WTC11 (cell line): ENCODE measurements around the gene KIN. TPM values are rescaled to one million over a fixed set of nuclear protein-coding genes. Genes with fewer than 3 reads are reported as not detected.

Experiments
- ATAC-seq: fragments of 200-7000 bp; cut with Tn5 transposase; 2 replicates; pipeline ENCODE4 v1.10.0; 2021; ENCODE audit warnings: mild to moderate bottlenecking, moderate library complexity
- CTCF ChIA-PET: fragments of 300-600 bp; sonication (Branson Sonifier 250); formaldehyde crosslinking; loops from one replicate; lab custom pipeline; 2021; ENCODE audit warnings: antibody characterized with exemption; lab: Charles Lee
- POLR2A ChIA-PET: fragments of 350-600 bp; sonication (Branson Sonifier 250); formaldehyde crosslinking; loops from one replicate; lab custom pipeline; 2021; ENCODE audit warnings: antibody characterized with exemption; lab: Charles Lee
- DNase-seq: peaks from one replicate; pipeline ENCODE4 v3.0.0; 2021; ENCODE audit warnings: low spot score
- H3K27ac Mint-ChIP-seq: 2 replicates; pipeline ENCODE4 v1.8.0; 2021; ENCODE audit warnings: mixed read lengths
- H3K27me3 Mint-ChIP-seq: 2 replicates; pipeline ENCODE4 v1.8.0; 2021; ENCODE audit warnings: low read depth, mild to moderate bottlenecking, moderate library complexity, mixed read lengths
- H3K36me3 Mint-ChIP-seq: 2 replicates; pipeline ENCODE4 v1.8.0; 2021; ENCODE audit warnings: mixed read lengths
- H3K4me1 Mint-ChIP-seq: 2 replicates; pipeline ENCODE4 v1.8.0; 2022; ENCODE audit warnings: mixed read lengths
- H3K4me3 Mint-ChIP-seq: 2 replicates; pipeline ENCODE4 v1.8.0; 2021; ENCODE audit warnings: mild to moderate bottlenecking, moderate library complexity, mixed read lengths
- H3K9me3 Mint-ChIP-seq: 2 replicates; pipeline ENCODE4 v1.8.0; 2021; ENCODE audit warnings: mixed read lengths
- ATF1 ChIP-seq: sonication (generic); formaldehyde crosslinking; IDR thresholded peaks from 2 replicates; pipeline ENCODE4 v1.8.1; 2023; ENCODE audit warnings: mild to moderate bottlenecking, moderate library complexity, missing genetic modification reagents
- CREM ChIP-seq: sonication (generic); formaldehyde crosslinking; IDR thresholded peaks from 2 replicates; pipeline ENCODE4 v1.8.1; 2022; ENCODE audit warnings: mild to moderate bottlenecking, missing genetic modification reagents, moderate library complexity
- ELF4 ChIP-seq: sonication (generic); formaldehyde crosslinking; IDR thresholded peaks from 2 replicates; pipeline ENCODE4 v1.8.1; 2022; ENCODE audit warnings: low read depth, mild to moderate bottlenecking, moderate library complexity, missing genetic modification reagents
- GABPB1 ChIP-seq: sonication (generic); formaldehyde crosslinking; IDR thresholded peaks from 2 replicates; pipeline ENCODE4 v1.8.1; 2023; ENCODE audit warnings: mild to moderate bottlenecking, missing genetic modification reagents
- GTF2I ChIP-seq: fragments of 250-450 bp; sonication (Bioruptor Pico); conservative IDR thresholded peaks from 2 replicates; pipeline ENCODE4 v1.4.0; 2021; ENCODE audit warnings: mild to moderate bottlenecking
- JUN ChIP-seq: sonication (generic); formaldehyde crosslinking; IDR thresholded peaks from 2 replicates; pipeline ENCODE4 v1.8.0; 2023; ENCODE audit warnings: mild to moderate bottlenecking, missing genetic modification reagents
- KAT7 ChIP-seq: sonication (generic); formaldehyde crosslinking; IDR thresholded peaks from 2 replicates; pipeline ENCODE4 v1.8.1; 2023; ENCODE audit warnings: missing genetic modification reagents, mild to moderate bottlenecking, borderline replicate concordance
- NFATC4 ChIP-seq: fragments of 250-450 bp; sonication (Bioruptor Pico); IDR thresholded peaks from 2 replicates; pipeline ENCODE4 v1.9.0; 2021; ENCODE audit warnings: mild to moderate bottlenecking
- ZNF219 ChIP-seq: sonication (generic); formaldehyde crosslinking; IDR thresholded peaks from 2 replicates; pipeline ENCODE4 v1.8.0; 2023; ENCODE audit warnings: missing genetic modification reagents, mild to moderate bottlenecking, borderline replicate concordance
- ZNF396 ChIP-seq: fragments of 250-450 bp; sonication (Bioruptor Pico); IDR thresholded peaks from 2 replicates; pipeline ENCODE4 v1.8.0; 2021; ENCODE audit warnings: mild to moderate bottlenecking, moderate library complexity, borderline replicate concordance
- total RNA-seq: library from RNA; stranded (reverse); gene quantifications from 3 replicates; pipeline ENCODE4 v1.2.3, GENCODE V29; 2021
- TF ChIP-seq, protein P1 (sequence below): fragments of 250-450 bp; sonication (Bioruptor Pico); IDR thresholded peaks from 2 replicates; pipeline ENCODE4 v1.8.0; 2021; ENCODE audit warnings: mild to moderate bottlenecking
- TF ChIP-seq, protein P2 (sequence below): fragments of 250-450 bp; sonication (Bioruptor Pico); IDR thresholded peaks from 2 replicates; pipeline ENCODE4 v1.9.0; 2021; ENCODE audit warnings: mild to moderate bottlenecking
- TF ChIP-seq, protein P3 (sequence below): fragments of 250-450 bp; sonication (Bioruptor Pico); conservative IDR thresholded peaks from 2 replicates; pipeline ENCODE4 v1.9.0; 2021; ENCODE audit warnings: mild to moderate bottlenecking
- TF ChIP-seq, protein P4 (sequence below): sonication (generic); formaldehyde crosslinking; IDR thresholded peaks from 2 replicates; pipeline ENCODE4 v1.8.1; 2022; ENCODE audit warnings: mild to moderate bottlenecking, missing genetic modification reagents, moderate library complexity, borderline replicate concordance
- TF ChIP-seq, protein P5 (sequence below): sonication (generic); formaldehyde crosslinking; IDR thresholded peaks from 2 replicates; pipeline ENCODE4 v1.8.1; 2022; ENCODE audit warnings: missing genetic modification reagents, borderline replicate concordance
- TF ChIP-seq, protein P6 (sequence below): sonication (generic); formaldehyde crosslinking; IDR thresholded peaks from 2 replicates; pipeline ENCODE4 v1.8.1; 2023; ENCODE audit warnings: mild to moderate bottlenecking, missing genetic modification reagents
- TF ChIP-seq, protein P7 (sequence below): sonication (generic); formaldehyde crosslinking; IDR thresholded peaks from 2 replicates; pipeline ENCODE4 v1.8.1; 2022; ENCODE audit warnings: low read depth, mild to moderate bottlenecking, moderate library complexity, missing genetic modification reagents, borderline replicate concordance
- TF ChIP-seq, protein P8 (sequence below): fragments of 200-600 bp; IDR thresholded peaks from 2 replicates; pipeline ENCODE4 v1.8.0; 2022; ENCODE audit warnings: antibody characterized with exemption
- TF ChIP-seq, protein P9 (sequence below): sonication (generic); formaldehyde crosslinking; IDR thresholded peaks from 2 replicates; pipeline ENCODE4 v1.8.1; 2022; ENCODE audit warnings: mild to moderate bottlenecking, moderate library complexity, missing genetic modification reagents

KIN gene
- total RNA-seq, 1 experiment from 2014 or later, result 13.1 TPM

DNA sequence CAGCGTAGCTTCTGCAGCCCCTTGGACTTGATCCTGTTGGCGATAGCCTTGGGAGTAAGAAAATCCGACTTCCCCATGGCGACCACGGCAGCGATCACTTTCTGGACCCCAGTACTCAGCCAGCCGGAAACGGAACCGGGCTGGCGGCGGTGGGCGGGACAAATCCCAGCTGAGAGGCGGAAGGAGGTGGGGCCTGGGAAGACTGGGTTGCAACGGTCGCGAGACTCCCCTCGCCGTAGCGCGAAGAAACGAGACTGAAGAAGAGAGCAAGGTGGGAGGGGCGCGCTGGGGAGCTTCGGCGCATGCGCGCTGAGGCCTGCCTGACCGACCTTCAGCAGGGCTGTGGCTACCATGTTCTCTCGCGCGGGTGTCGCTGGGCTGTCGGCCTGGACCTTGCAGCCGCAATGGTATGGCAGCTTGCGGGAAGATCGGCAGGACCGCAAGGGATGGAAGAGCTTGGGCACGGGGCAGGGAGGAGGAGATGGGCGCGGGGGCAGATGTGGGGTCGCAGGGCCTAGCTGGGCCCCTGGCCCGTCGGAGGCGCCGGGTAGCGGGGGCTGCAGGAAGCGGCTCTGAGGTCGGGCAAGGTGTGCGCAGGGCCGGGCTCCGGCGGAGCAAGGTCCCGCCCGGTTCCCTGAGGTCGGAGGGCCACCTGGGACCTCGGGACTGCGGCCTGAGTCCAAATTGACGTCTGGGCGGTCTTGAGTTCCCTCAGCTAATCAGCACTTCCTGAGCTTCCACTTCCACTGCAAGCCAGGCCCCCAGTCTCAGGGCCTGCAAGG lies at the start of gene KIN, which contains the start of gene ATP5F1C (continued):
- TF ChIP-seq, protein P1, sequence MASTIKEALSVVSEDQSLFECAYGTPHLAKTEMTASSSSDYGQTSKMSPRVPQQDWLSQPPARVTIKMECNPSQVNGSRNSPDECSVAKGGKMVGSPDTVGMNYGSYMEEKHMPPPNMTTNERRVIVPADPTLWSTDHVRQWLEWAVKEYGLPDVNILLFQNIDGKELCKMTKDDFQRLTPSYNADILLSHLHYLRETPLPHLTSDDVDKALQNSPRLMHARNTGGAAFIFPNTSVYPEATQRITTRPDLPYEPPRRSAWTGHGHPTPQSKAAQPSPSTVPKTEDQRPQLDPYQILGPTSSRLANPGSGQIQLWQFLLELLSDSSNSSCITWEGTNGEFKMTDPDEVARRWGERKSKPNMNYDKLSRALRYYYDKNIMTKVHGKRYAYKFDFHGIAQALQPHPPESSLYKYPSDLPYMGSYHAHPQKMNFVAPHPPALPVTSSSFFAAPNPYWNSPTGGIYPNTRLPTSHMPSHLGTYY (CRISPR knock-in tag), result no peak
- no peak for TF ChIP-seq CREM (CRISPR knock-in tag)
- TF ChIP-seq ELF4 (CRISPR knock-in tag), result no peak
- TF ChIP-seq JUN (CRISPR knock-in tag), result peak; percentile 55
- TF ChIP-seq, protein P2, sequence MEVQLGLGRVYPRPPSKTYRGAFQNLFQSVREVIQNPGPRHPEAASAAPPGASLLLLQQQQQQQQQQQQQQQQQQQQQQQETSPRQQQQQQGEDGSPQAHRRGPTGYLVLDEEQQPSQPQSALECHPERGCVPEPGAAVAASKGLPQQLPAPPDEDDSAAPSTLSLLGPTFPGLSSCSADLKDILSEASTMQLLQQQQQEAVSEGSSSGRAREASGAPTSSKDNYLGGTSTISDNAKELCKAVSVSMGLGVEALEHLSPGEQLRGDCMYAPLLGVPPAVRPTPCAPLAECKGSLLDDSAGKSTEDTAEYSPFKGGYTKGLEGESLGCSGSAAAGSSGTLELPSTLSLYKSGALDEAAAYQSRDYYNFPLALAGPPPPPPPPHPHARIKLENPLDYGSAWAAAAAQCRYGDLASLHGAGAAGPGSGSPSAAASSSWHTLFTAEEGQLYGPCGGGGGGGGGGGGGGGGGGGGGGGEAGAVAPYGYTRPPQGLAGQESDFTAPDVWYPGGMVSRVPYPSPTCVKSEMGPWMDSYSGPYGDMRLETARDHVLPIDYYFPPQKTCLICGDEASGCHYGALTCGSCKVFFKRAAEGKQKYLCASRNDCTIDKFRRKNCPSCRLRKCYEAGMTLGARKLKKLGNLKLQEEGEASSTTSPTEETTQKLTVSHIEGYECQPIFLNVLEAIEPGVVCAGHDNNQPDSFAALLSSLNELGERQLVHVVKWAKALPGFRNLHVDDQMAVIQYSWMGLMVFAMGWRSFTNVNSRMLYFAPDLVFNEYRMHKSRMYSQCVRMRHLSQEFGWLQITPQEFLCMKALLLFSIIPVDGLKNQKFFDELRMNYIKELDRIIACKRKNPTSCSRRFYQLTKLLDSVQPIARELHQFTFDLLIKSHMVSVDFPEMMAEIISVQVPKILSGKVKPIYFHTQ, result no peak
- no peak for TF ChIP-seq GTF2I
- TF ChIP-seq KAT7 (CRISPR knock-in tag), result no peak; the same call in none of the 2 replicates
- TF ChIP-seq, protein P3, sequence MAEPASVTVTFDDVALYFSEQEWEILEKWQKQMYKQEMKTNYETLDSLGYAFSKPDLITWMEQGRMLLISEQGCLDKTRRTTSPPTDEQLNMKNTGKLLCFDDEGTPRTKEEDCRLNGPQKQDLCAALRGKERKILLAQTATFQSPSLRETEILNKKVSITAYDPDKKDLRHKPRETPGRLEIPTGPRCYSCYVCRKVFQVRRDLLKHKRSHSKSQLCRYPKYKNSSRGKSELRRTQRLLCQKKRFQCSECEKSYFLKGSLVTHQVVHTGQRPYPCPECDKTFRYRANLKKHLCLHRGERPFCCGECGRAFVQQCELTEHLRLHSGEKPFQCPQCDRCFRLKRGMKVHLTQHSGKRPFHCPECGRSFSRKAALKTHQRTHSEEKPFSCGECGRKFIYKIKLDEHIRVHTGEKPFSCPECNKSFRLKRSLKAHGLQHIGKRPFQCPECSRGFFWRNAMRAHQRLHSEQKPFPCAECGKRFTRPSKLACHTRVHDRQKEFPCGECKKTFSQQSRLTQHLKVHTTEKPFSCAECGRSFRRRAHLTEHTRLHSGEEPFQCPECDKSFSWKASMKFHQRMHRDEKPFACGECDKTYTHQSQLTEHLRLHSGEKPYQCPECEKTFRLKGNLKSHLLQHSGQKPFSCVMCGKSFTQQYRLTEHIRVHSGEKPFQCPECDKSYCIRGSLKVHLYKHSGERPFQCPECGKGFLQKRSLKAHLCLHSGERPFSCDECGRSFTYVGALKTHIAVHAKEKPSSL, result no peak
- TF ChIP-seq, protein P4, sequence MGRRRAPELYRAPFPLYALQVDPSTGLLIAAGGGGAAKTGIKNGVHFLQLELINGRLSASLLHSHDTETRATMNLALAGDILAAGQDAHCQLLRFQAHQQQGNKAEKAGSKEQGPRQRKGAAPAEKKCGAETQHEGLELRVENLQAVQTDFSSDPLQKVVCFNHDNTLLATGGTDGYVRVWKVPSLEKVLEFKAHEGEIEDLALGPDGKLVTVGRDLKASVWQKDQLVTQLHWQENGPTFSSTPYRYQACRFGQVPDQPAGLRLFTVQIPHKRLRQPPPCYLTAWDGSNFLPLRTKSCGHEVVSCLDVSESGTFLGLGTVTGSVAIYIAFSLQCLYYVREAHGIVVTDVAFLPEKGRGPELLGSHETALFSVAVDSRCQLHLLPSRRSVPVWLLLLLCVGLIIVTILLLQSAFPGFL, result no peak

DNA sequence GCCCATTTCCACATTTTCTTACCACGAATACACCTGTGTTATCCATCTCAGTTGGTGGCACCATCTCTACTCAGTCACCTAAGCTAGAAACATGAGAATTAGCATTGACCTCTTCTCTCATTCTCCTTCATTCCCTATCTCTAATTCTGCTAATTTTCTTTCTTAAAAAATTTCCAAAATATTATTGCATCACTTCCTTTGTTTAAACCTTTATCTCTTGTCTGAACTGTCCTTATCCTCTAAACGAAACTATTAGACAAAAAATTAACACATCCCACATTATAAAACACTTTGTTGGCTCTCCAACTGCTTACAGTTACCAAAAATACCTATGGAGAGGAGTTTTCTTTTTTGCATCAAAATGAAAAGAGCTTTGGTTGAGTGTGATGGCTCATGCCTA lies 48.8 kb upstream of the KIN start:
- H3K4me3 Mint-ChIP-seq, result no peak overlapping the region
- TF ChIP-seq ZNF396 (CRISPR knock-in tag) (no peak), NFATC4 (no peak), ZNF219 (CRISPR knock-in tag) (no peak), GABPB1 (CRISPR knock-in tag) (no peak), ATF1 (CRISPR knock-in tag) (no peak)
- TF ChIP-seq, protein P5, sequence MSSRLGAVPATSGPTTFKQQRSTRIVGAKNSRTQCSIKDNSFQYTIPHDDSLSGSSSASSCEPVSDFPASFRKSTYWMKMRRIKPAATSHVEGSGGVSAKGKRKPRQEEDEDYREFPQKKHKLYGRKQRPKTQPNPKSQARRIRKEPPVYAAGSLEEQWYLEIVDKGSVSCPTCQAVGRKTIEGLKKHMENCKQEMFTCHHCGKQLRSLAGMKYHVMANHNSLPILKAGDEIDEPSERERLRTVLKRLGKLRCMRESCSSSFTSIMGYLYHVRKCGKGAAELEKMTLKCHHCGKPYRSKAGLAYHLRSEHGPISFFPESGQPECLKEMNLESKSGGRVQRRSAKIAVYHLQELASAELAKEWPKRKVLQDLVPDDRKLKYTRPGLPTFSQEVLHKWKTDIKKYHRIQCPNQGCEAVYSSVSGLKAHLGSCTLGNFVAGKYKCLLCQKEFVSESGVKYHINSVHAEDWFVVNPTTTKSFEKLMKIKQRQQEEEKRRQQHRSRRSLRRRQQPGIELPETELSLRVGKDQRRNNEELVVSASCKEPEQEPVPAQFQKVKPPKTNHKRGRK (CRISPR knock-in tag), result no peak
- TF ChIP-seq, protein P6, sequence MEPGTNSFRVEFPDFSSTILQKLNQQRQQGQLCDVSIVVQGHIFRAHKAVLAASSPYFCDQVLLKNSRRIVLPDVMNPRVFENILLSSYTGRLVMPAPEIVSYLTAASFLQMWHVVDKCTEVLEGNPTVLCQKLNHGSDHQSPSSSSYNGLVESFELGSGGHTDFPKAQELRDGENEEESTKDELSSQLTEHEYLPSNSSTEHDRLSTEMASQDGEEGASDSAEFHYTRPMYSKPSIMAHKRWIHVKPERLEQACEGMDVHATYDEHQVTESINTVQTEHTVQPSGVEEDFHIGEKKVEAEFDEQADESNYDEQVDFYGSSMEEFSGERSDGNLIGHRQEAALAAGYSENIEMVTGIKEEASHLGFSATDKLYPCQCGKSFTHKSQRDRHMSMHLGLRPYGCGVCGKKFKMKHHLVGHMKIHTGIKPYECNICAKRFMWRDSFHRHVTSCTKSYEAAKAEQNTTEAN (CRISPR knock-in tag), result no peak
- TF ChIP-seq, protein P7, sequence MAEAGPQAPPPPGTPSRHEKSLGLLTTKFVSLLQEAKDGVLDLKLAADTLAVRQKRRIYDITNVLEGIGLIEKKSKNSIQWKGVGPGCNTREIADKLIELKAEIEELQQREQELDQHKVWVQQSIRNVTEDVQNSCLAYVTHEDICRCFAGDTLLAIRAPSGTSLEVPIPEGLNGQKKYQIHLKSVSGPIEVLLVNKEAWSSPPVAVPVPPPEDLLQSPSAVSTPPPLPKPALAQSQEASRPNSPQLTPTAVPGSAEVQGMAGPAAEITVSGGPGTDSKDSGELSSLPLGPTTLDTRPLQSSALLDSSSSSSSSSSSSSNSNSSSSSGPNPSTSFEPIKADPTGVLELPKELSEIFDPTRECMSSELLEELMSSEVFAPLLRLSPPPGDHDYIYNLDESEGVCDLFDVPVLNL, result no peak
- TF ChIP-seq, protein P8, sequence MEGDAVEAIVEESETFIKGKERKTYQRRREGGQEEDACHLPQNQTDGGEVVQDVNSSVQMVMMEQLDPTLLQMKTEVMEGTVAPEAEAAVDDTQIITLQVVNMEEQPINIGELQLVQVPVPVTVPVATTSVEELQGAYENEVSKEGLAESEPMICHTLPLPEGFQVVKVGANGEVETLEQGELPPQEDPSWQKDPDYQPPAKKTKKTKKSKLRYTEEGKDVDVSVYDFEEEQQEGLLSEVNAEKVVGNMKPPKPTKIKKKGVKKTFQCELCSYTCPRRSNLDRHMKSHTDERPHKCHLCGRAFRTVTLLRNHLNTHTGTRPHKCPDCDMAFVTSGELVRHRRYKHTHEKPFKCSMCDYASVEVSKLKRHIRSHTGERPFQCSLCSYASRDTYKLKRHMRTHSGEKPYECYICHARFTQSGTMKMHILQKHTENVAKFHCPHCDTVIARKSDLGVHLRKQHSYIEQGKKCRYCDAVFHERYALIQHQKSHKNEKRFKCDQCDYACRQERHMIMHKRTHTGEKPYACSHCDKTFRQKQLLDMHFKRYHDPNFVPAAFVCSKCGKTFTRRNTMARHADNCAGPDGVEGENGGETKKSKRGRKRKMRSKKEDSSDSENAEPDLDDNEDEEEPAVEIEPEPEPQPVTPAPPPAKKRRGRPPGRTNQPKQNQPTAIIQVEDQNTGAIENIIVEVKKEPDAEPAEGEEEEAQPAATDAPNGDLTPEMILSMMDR, result no peak
- TF ChIP-seq, protein P9, sequence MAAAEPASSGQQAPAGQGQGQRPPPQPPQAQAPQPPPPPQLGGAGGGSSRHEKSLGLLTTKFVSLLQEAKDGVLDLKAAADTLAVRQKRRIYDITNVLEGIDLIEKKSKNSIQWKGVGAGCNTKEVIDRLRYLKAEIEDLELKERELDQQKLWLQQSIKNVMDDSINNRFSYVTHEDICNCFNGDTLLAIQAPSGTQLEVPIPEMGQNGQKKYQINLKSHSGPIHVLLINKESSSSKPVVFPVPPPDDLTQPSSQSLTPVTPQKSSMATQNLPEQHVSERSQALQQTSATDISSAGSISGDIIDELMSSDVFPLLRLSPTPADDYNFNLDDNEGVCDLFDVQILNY (CRISPR knock-in tag), result no peak
- TF ChIP-seq, protein P4, result no peak

More for the DNA sequence above, 48.8 kb upstream of the KIN start:
- H3K27me3 Mint-ChIP-seq, result no peaks in the 10 kb centered on the region
- ChIA-PET CTCF (no interaction called here), POLR2A (no interaction called here)
- no peak for DNase-seq
- peaks cover 3% of the 10 kb centered on the region; the same call in 1 of the 2 replicates for H3K9me3 Mint-ChIP-seq
- no peaks in the 10 kb centered on the region for H3K4me1 Mint-ChIP-seq
- ATAC-seq, result no peak
- 0 out of 2 replicates have a peak, but pooled peaks cover 7% of the 10 kb centered on the region for H3K36me3 Mint-ChIP-seq
- H3K27ac Mint-ChIP-seq, result no peak overlapping the region
